GM10266 (cell line): ENCODE results near the gene ESRRG.

Experiments
- DNase-seq: peaks from one replicate; pipeline ENCODE4 v3.0.0; 2012; ENCODE audit errors: extremely low spot score
- TF ChIP-seq, protein P1 (sequence below): IDR thresholded peaks from 2 replicates; pipeline ENCODE4 v1.5.1; 2012; ENCODE audit warnings: mild to moderate bottlenecking, low read depth; ENCODE audit not compliant: control insufficient read depth, insufficient read depth; ENCODE audit errors: missing control alignments

ESRRG gene

DNA sequence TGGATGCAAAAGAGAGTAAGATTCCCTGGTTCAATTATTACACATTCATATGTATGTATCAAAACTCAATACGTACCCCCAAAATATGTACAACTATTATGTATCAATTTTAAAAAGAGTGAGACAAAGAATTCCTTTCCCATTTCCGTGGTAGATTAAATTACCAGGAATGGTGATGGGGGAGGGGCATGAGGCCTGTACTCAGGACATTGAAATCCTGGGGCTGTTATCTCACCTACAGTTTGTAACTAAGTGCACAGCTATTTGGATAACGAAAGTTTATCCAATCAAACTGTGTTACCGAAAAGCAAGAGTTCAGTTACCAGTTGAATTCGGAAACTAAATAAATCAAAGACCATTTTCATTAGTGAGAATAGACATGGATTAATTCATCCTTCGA, 8.3 kb upstream of the ESRRG start:
- TF ChIP-seq, protein P1, sequence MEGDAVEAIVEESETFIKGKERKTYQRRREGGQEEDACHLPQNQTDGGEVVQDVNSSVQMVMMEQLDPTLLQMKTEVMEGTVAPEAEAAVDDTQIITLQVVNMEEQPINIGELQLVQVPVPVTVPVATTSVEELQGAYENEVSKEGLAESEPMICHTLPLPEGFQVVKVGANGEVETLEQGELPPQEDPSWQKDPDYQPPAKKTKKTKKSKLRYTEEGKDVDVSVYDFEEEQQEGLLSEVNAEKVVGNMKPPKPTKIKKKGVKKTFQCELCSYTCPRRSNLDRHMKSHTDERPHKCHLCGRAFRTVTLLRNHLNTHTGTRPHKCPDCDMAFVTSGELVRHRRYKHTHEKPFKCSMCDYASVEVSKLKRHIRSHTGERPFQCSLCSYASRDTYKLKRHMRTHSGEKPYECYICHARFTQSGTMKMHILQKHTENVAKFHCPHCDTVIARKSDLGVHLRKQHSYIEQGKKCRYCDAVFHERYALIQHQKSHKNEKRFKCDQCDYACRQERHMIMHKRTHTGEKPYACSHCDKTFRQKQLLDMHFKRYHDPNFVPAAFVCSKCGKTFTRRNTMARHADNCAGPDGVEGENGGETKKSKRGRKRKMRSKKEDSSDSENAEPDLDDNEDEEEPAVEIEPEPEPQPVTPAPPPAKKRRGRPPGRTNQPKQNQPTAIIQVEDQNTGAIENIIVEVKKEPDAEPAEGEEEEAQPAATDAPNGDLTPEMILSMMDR = no peak
- DNase-seq = no peak

DNA sequence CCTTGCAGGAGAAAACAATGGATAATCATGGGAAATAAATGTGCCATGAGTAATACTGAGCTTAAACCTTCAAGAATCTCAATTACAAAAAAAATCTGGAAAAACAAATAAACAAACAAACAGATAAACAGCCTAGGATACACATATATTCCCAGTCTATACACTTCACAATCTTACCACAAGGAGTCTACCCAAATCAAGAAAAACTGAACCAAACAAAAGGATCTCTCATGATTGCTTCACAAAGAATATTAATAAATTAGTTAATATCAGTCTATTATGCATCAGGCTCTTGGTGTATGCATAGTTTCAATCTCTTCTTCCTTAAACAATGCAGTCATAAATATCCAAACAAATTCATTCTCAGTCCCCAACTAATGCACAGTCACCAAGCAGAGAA, 3.2 kb upstream of the ESRRG start:
- DNase-seq = no peak
- TF ChIP-seq, protein P1 = no peak

DNA sequence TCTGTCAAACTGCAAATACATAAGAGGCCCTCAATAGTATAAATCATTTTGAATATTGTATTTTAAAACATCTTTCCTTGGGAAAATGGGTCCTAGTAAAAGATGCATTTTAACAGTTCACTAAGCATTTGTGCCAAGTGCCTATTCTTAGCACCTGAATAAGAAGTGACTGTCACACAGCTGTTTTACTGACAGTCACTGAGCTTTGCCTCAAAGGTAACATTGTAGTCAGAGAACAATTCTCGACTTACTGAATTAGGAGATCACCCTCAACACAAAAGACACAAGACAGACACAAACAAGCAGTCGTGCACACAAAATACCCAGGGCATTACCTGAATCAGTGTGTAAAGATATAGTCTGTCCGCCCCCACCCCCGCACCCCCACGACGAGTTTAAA, 408 bp downstream of the ESRRG start:
- TF ChIP-seq, protein P1 = no peak
- DNase-seq = no peak

DNA sequence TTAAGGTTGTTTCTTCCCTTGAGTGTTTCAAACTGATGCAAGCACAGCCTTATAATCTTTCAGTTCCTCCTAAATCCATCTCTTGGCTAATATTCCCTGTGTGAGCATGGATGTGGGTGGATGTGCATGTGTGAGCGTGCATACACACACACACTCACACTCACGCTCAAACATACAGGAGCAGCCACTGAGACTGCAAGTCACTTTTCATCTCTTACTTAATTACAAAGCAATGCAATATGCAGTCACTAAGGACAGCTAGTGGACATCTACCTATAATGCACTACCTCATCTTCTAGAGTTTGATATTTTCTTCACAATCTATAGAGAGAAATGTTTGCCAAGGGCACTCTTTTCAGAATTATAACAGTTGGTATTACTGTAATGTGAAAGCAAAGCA, 1.4 kb downstream of the ESRRG start:
- TF ChIP-seq, protein P1 = no peak
- no peak for DNase-seq

DNA sequence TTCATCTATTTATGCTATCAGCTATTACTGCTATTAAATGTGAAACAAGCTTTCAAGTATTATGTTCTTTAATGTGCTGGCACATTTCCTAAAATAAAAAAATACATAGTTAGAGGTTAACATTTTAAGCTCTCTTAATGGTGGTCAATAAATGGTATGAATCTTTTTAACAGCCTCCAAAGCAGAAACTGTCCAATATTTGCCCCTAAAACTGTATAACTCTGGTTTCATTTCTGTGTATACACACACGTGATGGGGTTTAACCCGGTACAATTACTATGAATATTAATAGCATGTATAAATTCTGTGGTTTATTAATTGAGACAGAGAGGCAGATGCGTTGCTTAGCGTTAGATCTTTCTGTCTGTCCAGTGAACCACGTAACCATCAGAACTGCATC, 2.2 kb downstream of the ESRRG start:
- TF ChIP-seq, protein P1 = no peak
- DNase-seq = no peak

DNA sequence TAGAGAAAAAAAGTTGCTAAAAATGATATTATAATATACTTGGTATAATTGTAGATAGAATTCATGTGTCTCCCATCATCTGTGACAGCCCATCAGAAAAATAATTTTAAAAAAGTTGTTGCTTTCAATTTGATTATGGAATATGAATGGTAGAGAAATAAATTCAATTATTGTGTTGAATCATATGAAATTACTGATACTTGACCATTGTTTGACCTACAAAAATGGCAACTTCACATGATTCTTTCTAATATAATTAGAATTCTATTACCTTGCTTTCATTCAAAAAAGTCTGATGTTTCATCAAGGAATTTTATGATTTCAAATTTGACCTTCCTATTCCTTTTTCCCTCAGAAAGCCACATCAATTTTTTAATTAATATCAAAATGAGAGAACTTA, 11.5 kb downstream of the ESRRG start:
- no peak for DNase-seq
- TF ChIP-seq, protein P1 = no peak

DNA sequence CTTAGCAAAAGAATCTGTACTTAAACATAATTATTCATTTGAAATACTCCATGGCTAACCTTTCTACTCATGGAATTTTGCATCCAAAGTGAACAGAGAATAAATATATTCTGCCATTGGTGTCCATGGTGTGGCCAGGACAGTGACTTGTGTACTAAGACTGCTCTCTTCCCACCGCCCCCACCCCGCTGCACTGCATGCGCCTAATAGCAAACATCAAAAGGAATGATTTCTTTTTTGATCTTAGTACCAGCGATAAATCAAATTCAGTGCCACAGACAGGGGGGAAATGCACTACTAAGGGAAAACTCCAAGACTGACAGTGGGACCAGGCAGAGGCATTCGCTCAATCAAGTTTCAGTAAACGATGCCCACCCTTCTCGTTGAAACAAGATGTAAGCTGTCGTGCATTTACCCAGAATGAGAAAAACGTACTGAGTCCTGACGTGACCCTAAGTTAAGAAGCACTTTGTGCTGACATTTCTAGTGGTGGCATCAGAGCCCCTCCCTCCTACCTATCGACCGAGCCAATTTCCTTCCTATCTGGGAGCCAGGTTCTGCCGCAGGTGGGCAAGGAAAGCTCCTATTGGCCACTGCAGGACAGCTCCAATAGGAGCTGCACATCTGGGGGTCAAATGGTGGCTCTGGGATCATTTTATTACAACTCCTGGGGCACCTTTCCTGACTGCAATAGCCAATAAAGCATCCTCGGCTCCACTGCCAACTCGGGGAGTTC, 12.5 kb downstream of the ESRRG start:
- TF ChIP-seq, protein P1 = no peak
- no peak for DNase-seq
